Trophoblast cell (in vitro differentiated cells and primary cell): Measurements from ENCODE around the gene GET3.
"Not testable (repeated sequence)": the region's sequence is repeated elsewhere in the genome, so short reads cannot be mapped to it uniquely, and the experiment has no call there.

Experiments
- DNase-seq, 2 donors: peaks; one replicate each; pipeline ENCODE4 v3.0.0-alpha.2; 2016
- H2AFZ ChIP-seq: 2 replicates; pipeline ENCODE4 v1.6.1; 2013; ENCODE audit warnings: low read length, moderate library complexity, mild to moderate bottlenecking; ENCODE audit not compliant: insufficient read depth, poor library complexity
- H2AK5ac ChIP-seq: 2 replicates; pipeline ENCODE4 v1.6.1; 2013; ENCODE audit warnings: mild to moderate bottlenecking, low read length
- H2BK120ac ChIP-seq: 2 replicates; pipeline ENCODE4 v1.6.1; 2013; ENCODE audit warnings: low read length, mild to moderate bottlenecking, moderate library complexity; ENCODE audit not compliant: insufficient read depth, poor library complexity
- H2BK12ac ChIP-seq: 2 replicates; pipeline ENCODE4 v1.6.1; 2013; ENCODE audit warnings: mild to moderate bottlenecking, low read length, moderate library complexity
- H2BK5ac ChIP-seq: 2 replicates; pipeline ENCODE4 v1.6.1; 2013; ENCODE audit warnings: low read length, low read depth, moderate library complexity, mild to moderate bottlenecking; ENCODE audit not compliant: poor library complexity
- H3K14ac ChIP-seq: 2 replicates; pipeline ENCODE4 v1.6.1; 2013; ENCODE audit warnings: mild to moderate bottlenecking, low read length
- H3K18ac ChIP-seq: 2 replicates; pipeline ENCODE4 v1.6.1; 2013; ENCODE audit warnings: mild to moderate bottlenecking, low read length
- H3K23ac ChIP-seq: 2 replicates; pipeline ENCODE4 v1.6.1; 2013; ENCODE audit warnings: low read length
- H3K27ac ChIP-seq: 2 replicates; pipeline ENCODE4 v1.5.1; 2013; ENCODE audit warnings: low read depth, mild to moderate bottlenecking, inconsistent platforms, low read length, moderate library complexity
- H3K27me3 ChIP-seq: 2 replicates; pipeline ENCODE4 v1.6.1; 2013; ENCODE audit warnings: inconsistent platforms, mild to moderate bottlenecking, low read length, moderate library complexity; ENCODE audit not compliant: insufficient read depth
- H3K36me3 ChIP-seq, 2 experiments: 1 replicate in 1 of 2; 2 replicates in 1 of 2; pipeline ENCODE4 v1.6.1; 2013; ENCODE audit warnings: low read length in 2 of 2, mild to moderate bottlenecking in 2 of 2, moderate library complexity in 1 of 2; ENCODE audit not compliant: insufficient read depth in 2 of 2, control insufficient read depth in 1 of 2
- H3K4ac ChIP-seq: 2 replicates; pipeline ENCODE4 v1.6.1; 2013; ENCODE audit warnings: low read depth, mild to moderate bottlenecking, low read length, moderate library complexity
- H3K4me1 ChIP-seq, 2 experiments: 1 replicate in 1 of 2; 2 replicates in 1 of 2; pipeline ENCODE4 v1.6.1; 2013; ENCODE audit warnings: low read length in 2 of 2, mild to moderate bottlenecking in 2 of 2, moderate library complexity in 1 of 2; ENCODE audit not compliant: insufficient read depth in 2 of 2, control insufficient read depth in 1 of 2
- H3K4me2 ChIP-seq: 2 replicates; pipeline ENCODE4 v1.6.1; 2013; ENCODE audit warnings: inconsistent platforms, mild to moderate bottlenecking, low read length, moderate library complexity
- H3K4me3 ChIP-seq: 2 replicates; pipeline ENCODE4 v1.5.1; 2013; ENCODE audit warnings: mild to moderate bottlenecking, low read depth, low read length, inconsistent platforms
- H3K79me1 ChIP-seq: one replicate; pipeline ENCODE4 v1.6.1; 2013; ENCODE audit warnings: low read length
- H3K79me2 ChIP-seq: 2 replicates; pipeline ENCODE4 v1.6.1; 2013; ENCODE audit warnings: low read length, mild to moderate bottlenecking; ENCODE audit not compliant: control insufficient read depth, insufficient read depth, poor library complexity
- H3K9ac ChIP-seq: 2 replicates; pipeline ENCODE4 v1.6.1; 2013; ENCODE audit warnings: mild to moderate bottlenecking, low read length
- H3K9me3 ChIP-seq: 2 replicates; pipeline ENCODE4 v1.6.1; 2013; ENCODE audit warnings: low read depth, mild to moderate bottlenecking, control low read depth, inconsistent platforms, low read length; ENCODE audit not compliant: insufficient read depth
- H4K12ac ChIP-seq: 2 replicates; pipeline ENCODE4 v1.6.1; 2013; ENCODE audit warnings: low read depth, mild to moderate bottlenecking, low read length, moderate library complexity
- H4K8ac ChIP-seq: 2 replicates; pipeline ENCODE4 v1.6.1; 2013; ENCODE audit warnings: low read depth, mild to moderate bottlenecking, low read length, moderate library complexity
- H4K91ac ChIP-seq: one replicate; pipeline ENCODE4 v1.6.1; 2013; ENCODE audit warnings: low read depth, mild to moderate bottlenecking, low read length, moderate library complexity
- WGBS: extraction: QIAGEN DNeasy Blood & Tissue Kit; methylation state at CpG from one replicate; pipeline ENCODE4 v1.1.7; 2013; ENCODE audit warnings: missing lambda C conversion rate; ENCODE audit not compliant: insufficient read length, insufficient coverage; ENCODE audit errors: extremely low coverage; 5-methylcytosine and 5-hydroxymethylcytosine counted together

The GET3 gene

DNA sequence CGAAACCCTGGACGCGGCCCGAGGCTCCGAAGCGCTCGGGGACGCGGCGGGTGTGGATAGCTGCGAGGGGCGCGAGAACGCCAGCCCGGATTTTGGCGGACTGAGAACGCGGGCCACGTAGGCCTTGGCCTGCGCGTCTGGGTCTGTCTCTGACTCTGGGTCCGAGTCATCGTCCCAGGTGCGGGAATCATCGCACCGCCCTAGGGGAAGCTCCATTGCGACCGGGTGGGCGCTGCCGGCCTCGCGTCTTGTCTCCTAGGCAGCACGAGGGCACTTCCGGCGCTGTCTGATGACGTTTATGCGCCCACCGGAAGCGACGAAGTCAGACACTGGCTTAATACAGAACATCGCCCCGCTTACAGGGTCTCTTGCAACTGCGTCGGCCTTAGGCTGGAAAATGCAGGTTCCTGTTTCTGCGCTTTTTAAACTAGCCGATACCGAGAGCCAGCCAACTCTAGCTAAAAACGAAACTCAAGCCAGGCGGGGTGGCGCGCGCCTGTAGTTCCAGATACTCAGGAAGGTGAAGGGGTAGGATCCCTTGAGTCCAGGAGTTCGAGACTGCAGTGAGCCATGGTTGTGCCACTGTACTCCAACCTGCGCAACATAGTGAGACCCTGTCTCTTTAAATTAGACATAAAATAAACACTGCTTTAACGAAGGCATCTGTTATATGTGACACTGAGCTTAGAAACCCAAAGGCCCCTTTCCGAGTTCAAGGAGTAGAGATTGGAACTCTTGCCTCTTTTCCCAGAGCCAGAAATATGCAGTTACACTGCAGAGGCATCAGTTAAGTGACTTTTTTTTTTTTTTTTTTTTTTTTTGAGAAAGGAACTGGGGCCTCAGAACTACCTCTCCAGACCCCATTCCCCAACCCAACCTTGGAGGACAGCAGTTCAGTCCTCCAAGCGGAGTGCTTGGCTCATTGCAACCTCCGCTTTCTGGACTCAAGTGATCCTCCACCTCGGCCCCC is 40.6 kb upstream of the GET3 start, which contains the start of gene FBXW9:
Gene FBXW9 (minus strand): TSS at position 266 of the 970 bp plus-strand sequence. CDS start 50 bp downstream, at position 216.
- peak within 1 kb of the TSS; percentile 96 for H3K4me2 ChIP-seq
- peak within 1 kb of the TSS; percentile 93 for H4K12ac ChIP-seq
- peaks cover 4% of the 10 kb centered on the region for H3K79me2 ChIP-seq
- H3K4me1 ChIP-seq: peaks cover 3 to 5% of the 10 kb centered on the region in 2 experiments
- peak within 1 kb of the TSS; percentile 91 for H3K4me3 ChIP-seq
- no peak within 1 kb of the TSS for H2BK120ac ChIP-seq
- H2BK12ac ChIP-seq: no peak within 1 kb of the TSS
- peak within 1 kb of the TSS; percentile 74 for H3K9ac ChIP-seq
- H4K8ac ChIP-seq: peak within 1 kb of the TSS; percentile 96
- H3K36me3 ChIP-seq: peaks cover 30 to 35% of the 10 kb centered on the region in 2 experiments
- H3K18ac ChIP-seq: no peak within 1 kb of the TSS
- DNase-seq: peak; percentile 95 to 99
- H2BK5ac ChIP-seq: no peak within 1 kb of the TSS
- H3K79me1 ChIP-seq: peaks cover 2% of the 10 kb centered on the region
- no peak within 1 kb of the TSS for H2AK5ac ChIP-seq
- no peaks in the 10 kb centered on the region for H3K27me3 ChIP-seq
- peak within 1 kb of the TSS; percentile 83 for H3K14ac ChIP-seq
- peaks cover 2% of the 10 kb centered on the region for H3K9me3 ChIP-seq
- peak within 1 kb of the TSS; percentile 22 for H4K91ac ChIP-seq
- peak within 1 kb of the TSS; percentile 77 for H2AFZ ChIP-seq
- no CpG with 5 or more reads among the region's 59 CpGs for WGBS
- H3K4ac ChIP-seq: no peak within 1 kb of the TSS
- H3K27ac ChIP-seq: no peak within 1 kb of the TSS
- no peak within 1 kb of the TSS for H3K23ac ChIP-seq

DNA sequence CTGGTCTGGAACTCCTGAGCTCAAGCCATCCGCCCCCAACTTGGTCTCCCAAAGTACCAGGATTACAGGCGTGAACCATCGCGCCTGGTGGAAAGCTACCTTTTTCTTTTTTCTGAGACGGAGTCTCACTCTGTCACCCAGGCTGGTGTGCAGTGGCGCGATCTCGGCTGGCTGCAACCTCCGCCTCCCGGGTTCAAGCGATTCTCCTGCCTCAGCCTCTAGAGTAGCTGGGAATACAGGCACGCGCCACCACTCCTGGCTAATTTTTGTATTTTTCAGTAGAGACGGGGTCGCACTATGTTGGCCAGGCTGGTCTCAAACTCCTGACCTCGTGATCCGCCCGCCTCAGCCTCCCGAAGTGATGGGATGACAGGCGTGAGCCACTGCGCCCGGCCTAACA is 39.9 kb upstream of the GET3 start:
- H3K79me2 ChIP-seq, H2BK120ac ChIP-seq, H4K91ac ChIP-seq, H3K4me2 ChIP-seq, H3K9me3 ChIP-seq, H3K9ac ChIP-seq, DNase-seq, H4K12ac ChIP-seq, H3K4me3 ChIP-seq, H2BK12ac ChIP-seq, H3K27ac ChIP-seq, H3K79me1 ChIP-seq, H3K4me1 ChIP-seq, H3K14ac ChIP-seq, H3K18ac ChIP-seq, H2BK5ac ChIP-seq, H3K4ac ChIP-seq, H2AK5ac ChIP-seq, H3K23ac ChIP-seq, H2AFZ ChIP-seq, H3K27me3 ChIP-seq: not testable (repeated sequence)
- WGBS: no CpG with 5 or more reads among the region's 22 CpGs
- peaks cover 38 to 43% of the 10 kb centered on the region in 2 experiments for H3K36me3 ChIP-seq
- H4K8ac ChIP-seq: peak overlapping the region; percentile 42

DNA sequence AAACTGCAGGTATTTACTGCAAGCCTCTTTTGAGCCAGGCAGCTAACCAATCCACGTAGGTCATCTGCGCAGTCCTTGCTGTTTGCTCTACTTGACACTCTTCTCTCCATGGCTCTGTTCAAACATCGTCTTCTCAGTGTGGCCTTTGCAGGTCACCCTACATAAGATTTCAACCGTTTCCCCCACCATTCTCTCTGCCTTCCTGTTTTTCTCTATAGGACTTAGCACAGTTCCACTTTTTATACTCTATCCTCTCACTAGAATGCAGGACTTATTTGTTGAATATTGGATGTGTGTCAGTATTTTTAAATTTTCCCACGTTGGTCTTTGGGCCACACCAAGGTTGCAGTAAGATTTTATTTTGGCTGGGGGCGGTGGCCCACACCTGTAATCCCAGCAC is 39.2 kb upstream of the GET3 start:
- no CpG with 5 or more reads among the region's 6 CpGs for WGBS
- Histone ChIP-seq H3K4me2 (no peak overlapping the region), H3K4me1 (peaks cover 3 to 5% of the 10 kb centered on the region in 2 experiments), H3K27ac (no peak overlapping the region), H2BK5ac (no peak overlapping the region), H3K27me3 (no peaks in the 10 kb centered on the region), H3K9ac (no peak overlapping the region), H3K18ac (no peak overlapping the region), H2AFZ (no peak overlapping the region), H4K12ac (no peak overlapping the region), H3K36me3 (peaks cover 43 to 48% of the 10 kb centered on the region in 2 experiments), H2BK120ac (no peak overlapping the region), H3K79me2 (peaks cover 4% of the 10 kb centered on the region), H3K23ac (no peak overlapping the region), H2AK5ac (no peak overlapping the region), H3K4me3 (no peak overlapping the region), H3K14ac (no peak overlapping the region), H3K4ac (no peak overlapping the region), H4K8ac (no peak overlapping the region), H2BK12ac (no peak overlapping the region), H3K9me3 (peaks cover 2% of the 10 kb centered on the region), H3K79me1 (peaks cover 2% of the 10 kb centered on the region), H4K91ac (no peak overlapping the region)
- DNase-seq: no peak

DNA sequence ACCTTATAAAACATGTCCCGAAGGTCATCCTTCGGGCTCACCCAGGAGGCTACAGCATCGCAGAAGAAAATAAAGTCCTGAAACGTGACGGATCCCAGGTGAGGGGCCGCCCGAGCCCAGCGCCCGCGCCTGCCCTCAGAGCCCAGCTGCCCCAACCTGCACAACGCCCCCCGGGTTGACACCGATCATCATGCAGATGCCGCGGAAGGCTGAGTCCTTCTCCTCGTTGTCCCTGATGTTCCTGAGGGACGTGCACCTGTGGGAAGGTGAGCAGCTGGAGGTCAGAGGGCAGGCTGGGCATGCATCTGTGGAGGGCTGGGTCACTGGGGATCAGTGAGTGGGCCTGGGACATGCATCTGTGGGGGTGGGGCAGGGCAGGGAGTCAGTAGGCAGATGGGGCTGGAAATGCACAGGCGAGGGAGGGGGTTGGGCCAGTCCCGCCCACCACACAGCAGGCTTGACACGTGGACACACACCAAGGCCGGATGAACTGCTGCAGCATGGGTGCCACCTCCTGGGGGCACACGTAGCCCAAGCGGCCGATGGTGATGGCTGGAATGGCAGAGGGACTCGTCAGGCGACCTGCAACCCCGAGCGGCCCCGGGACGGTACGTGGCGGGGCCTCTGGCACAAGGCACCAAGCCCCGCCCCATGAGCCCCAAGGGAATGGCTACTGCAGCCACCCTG is 35.6 kb upstream of the GET3 start:
- Histone ChIP-seq H3K79me1 (no peaks in the 10 kb centered on the region), H3K4me2 (no peak overlapping the region), H3K4ac (no peak overlapping the region), H3K9ac (no peak overlapping the region), H3K27me3 (no peaks in the 10 kb centered on the region), H3K23ac (no peak overlapping the region), H2BK12ac (no peak overlapping the region), H3K9me3 (no peaks in the 10 kb centered on the region), H4K12ac (no peak overlapping the region), H4K91ac (no peak overlapping the region), H3K27ac (no peak overlapping the region), H3K4me1 (no peaks in the 10 kb centered on the region), H3K14ac (no peak overlapping the region), H2BK120ac (no peak overlapping the region), H3K4me3 (no peak overlapping the region), H2AFZ (no peak overlapping the region), H3K36me3 (peaks cover 72 to 79% of the 10 kb centered on the region in 2 experiments), H2AK5ac (no peak overlapping the region), H3K79me2 (peaks cover under 1% of the 10 kb centered on the region), H3K18ac (no peak overlapping the region), H2BK5ac (no peak overlapping the region), H4K8ac (no peak overlapping the region)
- no CpG with 5 or more reads among the region's 33 CpGs for WGBS
- DNase-seq: no peak
